Activated T-cell treated with anti-CD3 and anti-CD28 coated beads, Interleukin-2, amount 50 U/mL, for 48 hours (primary cell): ENCODE results near the gene GRIK5.

ENCODE experiments used
- DNase-seq, 2 experiments: peaks; one replicate each; pipeline ENCODE4 v3.0.0-alpha.2; 2020

Gene GRIK5

DNA sequence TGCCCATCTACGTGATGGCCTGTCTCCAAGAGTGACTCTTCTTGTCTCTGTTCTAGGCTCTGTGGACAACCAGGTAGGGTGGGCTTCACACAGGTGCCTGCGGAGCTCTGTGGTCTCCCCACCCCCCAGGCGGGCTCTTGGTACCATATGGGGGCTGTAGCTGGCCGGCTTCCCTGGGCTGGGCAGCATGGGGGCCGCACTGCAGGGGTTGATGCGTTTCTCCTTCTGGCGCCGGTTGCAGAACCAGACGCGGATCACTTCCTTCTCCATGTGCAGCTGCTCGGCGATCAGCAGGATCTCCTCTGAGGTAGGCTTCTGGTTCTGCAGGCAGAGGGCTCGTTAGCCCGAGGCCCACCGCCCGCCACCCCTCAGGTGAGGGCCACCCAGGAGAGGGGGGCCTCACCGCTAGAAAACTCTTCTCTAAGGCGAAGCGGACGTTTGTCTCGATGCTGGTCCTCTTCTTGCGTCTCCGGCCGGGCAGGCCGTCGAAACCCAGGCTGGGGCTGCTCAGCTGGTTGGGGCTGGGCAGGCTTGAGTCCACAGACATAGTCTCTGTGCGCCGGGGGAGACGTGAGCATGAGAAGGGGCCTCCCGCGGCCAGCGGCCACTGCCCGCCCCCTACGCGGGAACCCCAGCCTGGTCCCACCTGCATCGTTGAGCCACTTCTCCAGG lies 25.3 kb upstream of the GRIK5 start:
- DNase-seq, result no peak

DNA sequence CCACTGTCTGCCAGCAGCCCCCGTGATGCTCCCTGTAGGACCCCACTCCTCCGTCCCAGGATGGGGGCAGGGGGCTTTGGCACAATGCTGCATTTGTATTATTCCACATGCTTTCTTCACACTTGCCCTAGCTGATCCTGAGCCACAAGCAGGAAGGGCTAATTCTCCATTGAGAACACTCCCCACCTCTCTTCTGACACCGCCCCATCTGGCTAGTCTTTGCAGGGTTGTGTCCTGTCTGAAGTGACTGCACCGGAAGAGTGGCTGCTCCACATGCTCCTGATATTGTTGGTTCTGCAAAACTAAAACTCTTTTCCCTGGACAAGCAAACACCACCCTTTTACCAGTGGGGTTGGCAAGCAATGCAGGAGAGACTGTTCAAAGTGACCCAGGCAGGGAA lies 23.9 kb upstream of the GRIK5 start:
- no peak for DNase-seq

GRCh38 chr19:42093505-42093904 lies 23.5 kb upstream of the GRIK5 start:
- no peak for DNase-seq

DNA sequence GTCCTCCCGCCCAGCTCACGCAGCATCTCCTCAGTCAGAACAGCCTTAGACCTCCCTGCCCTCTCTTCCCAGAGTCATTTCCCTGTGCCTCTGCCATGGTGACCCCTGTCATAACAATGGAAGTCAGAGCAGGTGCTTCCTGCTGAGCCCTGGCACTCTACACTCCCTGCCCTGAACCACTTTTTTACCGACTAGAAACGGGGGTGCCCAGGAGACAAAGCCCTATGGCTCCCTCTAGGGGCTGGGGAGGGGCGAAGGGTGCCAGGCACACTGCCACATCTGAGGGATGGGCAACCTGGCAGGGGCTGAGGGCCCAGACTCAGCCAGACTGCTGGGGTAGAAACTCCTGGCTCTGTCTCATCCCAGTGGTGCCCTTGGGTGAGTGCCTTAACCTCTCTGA lies 22.3 kb upstream of the GRIK5 start:
- DNase-seq, result peak; percentile 60 to 63

DNA sequence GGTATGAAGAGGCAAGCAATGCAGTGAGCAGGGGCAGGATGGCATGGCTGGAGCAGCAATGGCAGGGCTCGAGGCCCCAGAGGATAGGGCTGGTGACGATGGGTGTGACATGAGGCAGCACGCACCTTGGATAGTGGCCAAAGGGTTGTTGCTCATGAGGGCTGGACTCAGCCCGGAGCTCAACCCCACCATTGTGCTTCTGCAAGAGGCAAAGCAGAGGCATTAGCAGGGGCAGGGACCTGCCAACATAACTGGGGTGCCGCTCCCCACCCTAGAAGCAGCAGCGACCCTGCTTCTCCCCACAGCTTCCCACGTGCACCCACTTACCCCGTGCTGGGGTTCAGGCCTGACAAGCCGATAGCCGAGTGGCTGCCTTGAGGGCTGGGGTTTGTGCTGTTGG lies 21.7 kb upstream of the GRIK5 start:
- DNase-seq, result no peak

- no peak for DNase-seq
Measured at GRCh38 chr19:42091300-42091699, 21.3 kb upstream of the GRIK5 start.

- no peak for DNase-seq
Measured at GRCh38 chr19:42090672-42091071, 20.7 kb upstream of the GRIK5 start.

DNA sequence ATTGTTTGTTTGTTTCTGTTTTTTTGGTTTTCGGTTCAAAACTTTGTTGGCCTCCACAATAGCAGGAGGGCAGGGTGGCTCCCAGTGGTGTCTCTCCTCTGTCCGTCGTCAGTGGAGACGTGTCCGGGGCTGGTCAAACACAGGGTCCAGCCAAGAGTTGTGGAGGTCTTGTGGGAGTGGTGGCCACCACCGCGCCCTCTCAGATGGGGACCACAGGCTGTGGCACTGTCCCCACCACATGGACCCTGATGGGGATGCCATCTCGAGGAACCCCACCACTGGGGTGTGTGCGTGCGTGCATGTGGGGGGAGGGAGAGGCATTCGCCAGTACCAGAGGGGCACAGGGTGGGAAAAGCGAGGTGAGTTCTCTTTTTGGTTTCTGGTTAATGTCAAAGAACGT lies 19.8 kb upstream of the GRIK5 start:
- DNase-seq, result no peak

DNA sequence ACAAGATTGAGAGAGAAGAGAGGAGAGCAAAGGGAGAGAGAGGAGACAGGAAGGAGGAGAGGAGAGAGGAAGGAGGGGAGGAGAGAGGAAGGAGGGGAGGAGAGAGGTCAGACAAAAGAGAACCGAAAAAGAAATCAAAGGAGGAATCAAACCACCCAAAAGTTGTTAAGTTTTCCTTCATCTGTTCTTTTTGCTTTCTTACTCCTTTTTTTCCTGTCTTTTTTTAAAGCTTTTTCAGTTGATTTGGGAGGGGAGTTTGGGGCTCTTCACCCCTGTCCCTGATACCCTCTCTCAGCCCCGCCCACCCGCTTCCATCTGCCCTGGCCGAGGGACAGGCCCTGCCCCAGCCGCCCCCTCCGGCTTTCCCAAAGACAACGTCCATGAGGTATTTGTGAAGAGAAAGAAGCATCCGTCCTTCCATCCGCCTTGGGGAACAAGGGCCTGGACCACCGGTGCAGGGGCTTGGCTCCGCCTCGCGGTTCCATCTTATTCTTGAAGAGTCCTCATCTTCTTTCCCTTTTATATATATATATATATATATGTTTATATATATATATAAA lies 19.3 kb upstream of the GRIK5 start:
- no peak for DNase-seq

DNA sequence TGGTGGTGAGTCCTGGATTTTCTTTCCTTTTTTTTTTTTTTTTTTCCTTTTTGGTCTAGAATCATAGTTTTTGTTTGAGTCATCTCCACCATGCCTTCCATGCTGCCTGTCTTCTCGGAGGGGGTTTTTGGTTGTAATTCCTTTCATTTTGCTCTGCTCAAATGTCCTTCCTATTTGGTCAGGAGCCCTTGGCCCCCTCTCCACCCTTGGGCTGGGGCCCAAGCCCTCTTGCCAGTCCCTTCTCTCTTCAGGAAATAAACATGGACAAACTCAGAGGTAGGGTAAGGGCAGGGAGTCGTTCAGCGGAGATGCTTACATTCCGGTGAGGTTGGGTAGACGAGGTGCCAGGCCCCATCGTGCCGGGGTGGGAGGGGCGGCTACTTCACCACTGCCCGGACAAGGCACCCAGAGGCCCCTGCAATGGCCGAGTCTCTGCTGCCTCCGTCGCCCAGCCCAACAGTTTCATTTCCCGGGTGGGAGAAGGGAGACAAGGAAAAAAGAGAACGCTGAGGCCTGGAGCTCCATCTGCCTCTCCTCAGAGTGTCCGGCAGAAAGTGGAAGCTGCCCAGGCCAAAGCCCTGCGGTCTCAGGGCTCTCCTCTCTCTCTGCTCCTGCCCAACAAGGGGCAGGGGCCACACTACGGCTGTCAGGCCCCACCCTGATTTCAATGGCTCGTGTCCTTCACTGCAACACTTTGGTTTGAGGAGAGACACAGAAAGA lies 18.6 kb upstream of the GRIK5 start:
- DNase-seq, result no peak

GRCh38 chr19:42086770-42087550 lies 17.0 kb upstream of the GRIK5 start:
- DNase-seq, result no peak

DNA sequence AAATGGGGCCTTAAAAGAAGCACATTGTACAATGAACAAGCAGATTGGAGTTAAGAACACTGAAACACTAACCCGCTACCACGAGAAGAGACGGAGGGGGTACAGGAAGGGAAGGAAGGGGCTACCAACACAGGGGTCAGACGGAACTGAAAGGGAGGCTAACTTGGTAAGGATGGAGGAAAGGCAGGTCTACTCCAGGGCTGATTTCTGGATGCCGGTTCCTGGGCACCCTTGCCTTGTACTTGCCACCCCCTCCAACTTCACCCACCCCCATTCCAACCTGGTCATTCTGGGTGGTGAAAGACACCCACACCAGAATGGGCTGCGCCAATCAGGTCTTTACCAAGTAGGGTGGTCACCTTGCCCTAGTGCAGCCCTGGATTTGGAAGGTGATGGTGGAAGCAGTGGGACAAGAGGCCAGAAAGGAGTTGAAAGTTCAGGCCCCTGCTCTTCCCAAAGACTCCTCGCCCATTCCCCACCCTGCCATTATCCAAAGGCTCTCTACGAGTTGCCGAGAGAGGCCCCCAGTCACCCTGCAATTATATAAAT lies 16.3 kb upstream of the GRIK5 start:
- no peak for DNase-seq

GRCh38 chr19:42083537-42083936 lies 13.5 kb upstream of the GRIK5 start:
- DNase-seq, result no peak

GRCh38 chr19:42081584-42082203 lies 11.7 kb upstream of the GRIK5 start:
- no peak for DNase-seq

DNA sequence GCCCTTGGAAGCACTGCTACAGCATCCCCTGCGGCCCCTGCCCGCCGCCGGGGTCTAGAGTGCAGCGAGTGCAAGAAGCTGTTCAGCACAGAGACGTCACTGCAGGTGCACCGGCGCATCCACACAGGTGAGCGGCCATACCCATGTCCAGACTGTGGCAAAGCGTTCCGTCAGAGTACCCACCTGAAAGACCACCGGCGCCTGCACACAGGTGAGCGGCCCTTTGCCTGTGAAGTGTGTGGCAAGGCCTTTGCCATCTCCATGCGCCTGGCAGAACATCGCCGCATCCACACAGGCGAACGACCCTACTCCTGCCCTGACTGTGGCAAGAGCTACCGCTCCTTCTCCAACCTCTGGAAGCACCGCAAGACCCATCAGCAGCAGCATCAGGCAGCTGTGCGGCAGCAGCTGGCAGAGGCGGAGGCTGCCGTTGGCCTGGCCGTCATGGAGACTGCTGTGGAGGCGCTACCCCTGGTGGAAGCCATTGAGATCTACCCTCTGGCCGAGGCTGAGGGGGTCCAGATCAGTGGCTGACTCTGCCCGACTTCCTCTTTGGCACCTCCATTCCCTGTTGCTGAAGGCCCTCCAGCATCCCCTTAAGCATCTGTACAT lies 10.9 kb upstream of the GRIK5 start:
- no peak for DNase-seq

DNA sequence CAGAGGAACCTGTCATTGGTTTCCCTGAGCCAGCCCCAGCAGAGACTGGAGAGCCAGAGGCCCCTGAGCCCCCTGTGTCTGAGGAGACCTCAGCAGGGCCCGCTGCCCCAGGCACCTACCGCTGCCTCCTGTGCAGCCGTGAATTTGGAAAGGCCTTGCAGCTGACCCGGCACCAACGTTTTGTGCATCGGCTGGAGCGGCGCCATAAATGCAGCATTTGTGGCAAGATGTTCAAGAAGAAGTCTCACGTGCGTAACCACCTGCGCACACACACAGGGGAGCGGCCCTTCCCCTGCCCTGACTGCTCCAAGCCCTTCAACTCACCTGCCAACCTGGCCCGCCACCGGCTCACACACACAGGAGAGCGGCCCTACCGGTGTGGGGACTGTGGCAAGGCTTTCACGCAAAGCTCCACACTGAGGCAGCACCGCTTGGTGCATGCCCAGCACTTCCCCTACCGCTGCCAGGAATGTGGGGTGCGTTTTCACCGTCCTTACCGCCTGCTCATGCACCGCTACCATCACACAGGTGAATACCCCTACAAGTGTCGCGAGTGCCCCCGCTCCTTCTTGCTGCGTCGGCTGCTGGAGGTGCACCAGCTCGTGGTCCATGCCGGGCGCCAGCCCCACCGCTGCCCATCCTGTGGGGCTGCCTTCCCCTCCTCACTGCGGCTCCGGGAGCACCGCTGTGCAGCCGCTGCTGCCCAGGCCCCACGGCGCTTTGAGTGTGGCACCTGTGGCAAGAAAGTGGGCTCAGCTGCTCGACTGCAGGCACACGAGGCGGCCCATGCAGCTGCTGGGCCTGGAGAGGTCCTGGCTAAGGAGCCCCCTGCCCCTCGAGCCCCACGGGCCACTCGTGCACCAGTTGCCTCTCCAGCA lies 10.1 kb upstream of the GRIK5 start:
- no peak for DNase-seq

DNA sequence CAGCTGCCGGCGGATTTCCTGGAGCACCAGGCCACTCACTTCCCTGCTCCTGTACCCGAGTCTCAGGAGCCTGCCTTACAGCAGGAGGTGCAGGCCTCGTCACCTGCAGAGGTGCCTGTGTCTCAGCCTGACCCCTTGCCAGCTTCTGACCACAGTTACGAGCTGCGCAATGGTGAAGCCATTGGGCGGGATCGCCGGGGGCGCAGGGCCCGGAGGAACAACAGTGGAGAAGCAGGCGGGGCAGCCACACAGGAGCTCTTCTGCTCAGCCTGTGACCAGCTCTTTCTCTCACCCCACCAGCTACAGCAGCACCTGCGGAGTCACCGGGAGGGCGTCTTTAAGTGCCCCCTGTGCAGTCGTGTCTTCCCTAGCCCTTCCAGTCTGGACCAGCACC lies 9.3 kb upstream of the GRIK5 start:
- DNase-seq, result no peak

DNA sequence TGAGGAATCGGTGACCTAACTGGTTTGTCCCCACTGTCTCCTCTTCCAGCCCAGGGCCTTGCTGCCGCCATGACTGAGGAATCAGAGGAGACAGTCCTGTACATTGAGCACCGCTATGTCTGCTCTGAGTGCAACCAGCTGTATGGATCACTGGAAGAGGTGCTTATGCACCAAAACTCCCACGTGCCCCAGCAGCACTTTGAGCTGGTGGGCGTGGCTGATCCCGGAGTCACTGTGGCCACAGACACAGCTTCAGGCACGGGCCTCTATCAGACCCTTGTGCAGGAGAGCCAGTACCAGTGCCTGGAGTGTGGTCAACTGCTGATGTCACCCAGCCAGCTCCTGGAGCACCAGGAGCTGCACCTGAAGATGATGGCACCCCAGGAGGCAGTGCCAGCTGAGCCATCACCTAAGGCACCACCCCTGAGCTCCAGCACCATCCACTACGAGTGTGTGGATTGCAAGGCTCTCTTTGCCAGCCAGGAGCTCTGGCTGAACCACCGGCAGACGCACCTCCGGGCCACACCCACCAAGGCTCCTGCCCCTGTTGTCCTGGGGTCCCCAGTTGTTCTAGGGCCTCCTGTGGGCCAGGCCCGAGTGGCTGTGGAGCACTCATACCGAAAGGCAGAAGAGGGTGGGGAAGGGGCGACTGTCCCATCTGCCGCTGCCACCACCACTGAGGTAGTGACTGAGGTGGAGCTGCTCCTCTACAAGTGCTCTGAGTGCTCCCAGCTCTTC lies 8.7 kb upstream of the GRIK5 start:
- DNase-seq, result no peak

GRCh38 chr19:42078058-42078457 lies 8.1 kb upstream of the GRIK5 start:
- no peak for DNase-seq

DNA sequence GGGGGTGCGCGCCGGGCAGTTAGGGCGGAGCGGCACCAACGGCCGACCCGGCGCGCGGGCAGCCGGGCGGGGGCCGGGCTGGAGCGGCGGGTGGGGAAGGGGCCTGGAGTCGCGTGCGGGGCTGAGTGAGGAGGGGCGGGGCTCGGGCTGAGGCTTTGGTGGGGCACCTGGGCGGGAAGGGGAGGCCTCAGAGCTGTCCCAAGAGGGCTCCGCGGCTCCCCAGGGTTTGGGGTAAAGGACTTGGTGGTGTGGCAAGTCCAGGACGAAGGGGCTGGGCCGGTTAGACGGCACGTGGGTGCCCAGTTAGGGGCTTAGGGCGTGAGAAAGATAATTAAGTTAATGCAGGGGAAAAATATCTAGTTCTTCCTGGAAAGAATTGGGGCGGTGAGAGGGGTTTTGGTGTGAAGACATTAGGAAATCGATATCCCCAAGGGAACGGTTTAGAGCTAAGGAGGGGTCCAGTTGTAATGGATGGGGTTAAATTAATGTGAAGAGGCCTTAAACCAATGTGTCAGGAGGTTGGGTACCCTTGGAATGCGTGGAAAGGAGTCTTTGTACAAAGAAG lies 6.5 kb upstream of the GRIK5 start:
- DNase-seq, result no peak
